ENCODE results near the gene VCP. TPM values are rescaled to one million over a fixed set of nuclear protein-coding genes. Genes with fewer than 3 reads are reported as not detected.

VCP gene
- total RNA-seq, 1 experiment from 2014 or later, result 170 TPM

DNA sequence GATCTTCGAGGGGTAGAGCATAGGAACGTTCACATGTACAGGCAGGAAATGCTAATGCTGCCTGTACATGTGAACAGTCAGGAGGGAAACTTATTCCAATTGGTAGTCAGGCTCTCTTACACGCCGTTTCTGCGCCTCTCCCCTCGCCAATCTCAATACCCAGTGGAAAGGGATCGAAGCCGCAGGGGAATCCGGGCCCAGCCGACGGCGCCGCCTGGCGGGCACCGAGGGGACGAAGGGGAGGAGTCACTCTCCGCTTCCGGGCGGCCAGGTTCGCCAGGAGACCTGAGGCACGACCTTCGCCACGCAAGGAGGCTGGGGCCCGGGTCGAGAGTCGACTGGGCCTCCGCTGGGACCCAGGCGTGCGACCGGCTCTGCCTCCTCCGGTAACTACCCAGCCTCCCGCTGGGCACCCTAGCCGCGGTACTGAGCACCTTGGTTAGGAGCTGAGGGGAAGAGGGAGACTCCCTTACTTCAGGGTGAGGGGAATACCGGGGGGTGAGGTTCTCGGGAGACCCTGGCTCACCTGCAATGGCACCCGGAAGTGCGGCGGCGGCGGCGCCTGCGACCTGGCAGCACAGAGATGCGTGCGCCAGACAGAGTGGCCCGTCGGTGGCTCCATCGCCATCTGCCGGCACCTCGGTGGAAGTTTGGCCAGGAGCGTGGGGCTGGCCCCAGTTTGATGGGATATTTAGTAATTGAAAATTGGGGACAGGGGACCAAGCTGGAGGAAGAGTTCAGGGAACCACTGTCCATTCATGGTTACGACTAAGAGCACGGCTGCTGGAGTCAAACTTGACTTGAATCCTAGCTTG is 23.8 kb upstream of the VCP start, which contains the start of gene PIGO (continued):
- TF ChIP-seq, protein P1, sequence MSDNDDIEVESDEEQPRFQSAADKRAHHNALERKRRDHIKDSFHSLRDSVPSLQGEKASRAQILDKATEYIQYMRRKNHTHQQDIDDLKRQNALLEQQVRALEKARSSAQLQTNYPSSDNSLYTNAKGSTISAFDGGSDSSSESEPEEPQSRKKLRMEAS (IDR thresholded peaks at IDR 0.05), result no peak
- no peak for TF ChIP-seq RAD21 (IDR thresholded peaks at IDR 0.05; ENCODE audit: low read depth)
- peak; percentile 84 for TF ChIP-seq YY1 (IDR thresholded peaks at IDR 0.05; ENCODE audit: extremely low read depth, insufficient replicate concordance, low read depth, low read length)
- TF ChIP-seq EZH2 (IDR thresholded peaks at IDR 0.05), result no peak

DNA sequence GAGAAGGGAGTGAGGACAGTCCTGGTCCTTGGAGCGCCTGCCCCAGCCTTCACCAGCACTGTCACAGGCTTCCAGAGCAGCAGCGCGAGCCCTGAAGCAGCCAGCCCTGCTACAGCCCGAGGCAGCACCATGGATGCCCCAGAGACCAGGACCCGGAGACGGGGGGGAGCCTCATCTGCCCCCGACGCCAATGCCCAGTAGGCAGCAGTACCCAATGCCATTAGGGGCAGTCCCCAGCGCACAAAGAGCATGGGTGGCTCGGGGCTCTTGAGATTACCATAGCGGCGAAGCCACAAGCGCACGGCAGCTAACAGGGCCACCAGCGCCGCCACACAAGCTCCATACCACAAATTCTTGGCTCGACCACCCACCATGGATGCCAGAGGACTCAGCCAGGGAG is 19.1 kb upstream of the VCP start:
- CTCF ChIA-PET, result interaction anchor here (1.0 kb wide), 1 partner anchor 11 kb away, joined by 3 read pairs; the partner anchor contains the start of gene STOML2
- no peak for ATAC-seq
- no peak for TF ChIP-seq SIN3A (IDR thresholded peaks at IDR 0.05; ENCODE audit: low read depth)
- TF ChIP-seq, protein P2, sequence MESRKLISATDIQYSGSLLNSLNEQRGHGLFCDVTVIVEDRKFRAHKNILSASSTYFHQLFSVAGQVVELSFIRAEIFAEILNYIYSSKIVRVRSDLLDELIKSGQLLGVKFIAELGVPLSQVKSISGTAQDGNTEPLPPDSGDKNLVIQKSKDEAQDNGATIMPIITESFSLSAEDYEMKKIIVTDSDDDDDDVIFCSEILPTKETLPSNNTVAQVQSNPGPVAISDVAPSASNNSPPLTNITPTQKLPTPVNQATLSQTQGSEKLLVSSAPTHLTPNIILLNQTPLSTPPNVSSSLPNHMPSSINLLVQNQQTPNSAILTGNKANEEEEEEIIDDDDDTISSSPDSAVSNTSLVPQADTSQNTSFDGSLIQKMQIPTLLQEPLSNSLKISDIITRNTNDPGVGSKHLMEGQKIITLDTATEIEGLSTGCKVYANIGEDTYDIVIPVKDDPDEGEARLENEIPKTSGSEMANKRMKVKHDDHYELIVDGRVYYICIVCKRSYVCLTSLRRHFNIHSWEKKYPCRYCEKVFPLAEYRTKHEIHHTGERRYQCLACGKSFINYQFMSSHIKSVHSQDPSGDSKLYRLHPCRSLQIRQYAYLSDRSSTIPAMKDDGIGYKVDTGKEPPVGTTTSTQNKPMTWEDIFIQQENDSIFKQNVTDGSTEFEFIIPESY (IDR thresholded peaks at IDR 0.05; ENCODE audit: extremely low read depth, insufficient replicate concordance, low read length), result no peak
- no peak for TF ChIP-seq ZFX (IDR thresholded peaks at IDR 0.05)
- no peak for TF ChIP-seq TCF7L2 (IDR thresholded peaks at IDR 0.05; ENCODE audit: borderline replicate concordance, extremely low read depth, insufficient read depth, insufficient read length)
- no peak for TF ChIP-seq RAD21 (IDR thresholded peaks at IDR 0.05; ENCODE audit: low read depth)
- TF ChIP-seq, protein P3, sequence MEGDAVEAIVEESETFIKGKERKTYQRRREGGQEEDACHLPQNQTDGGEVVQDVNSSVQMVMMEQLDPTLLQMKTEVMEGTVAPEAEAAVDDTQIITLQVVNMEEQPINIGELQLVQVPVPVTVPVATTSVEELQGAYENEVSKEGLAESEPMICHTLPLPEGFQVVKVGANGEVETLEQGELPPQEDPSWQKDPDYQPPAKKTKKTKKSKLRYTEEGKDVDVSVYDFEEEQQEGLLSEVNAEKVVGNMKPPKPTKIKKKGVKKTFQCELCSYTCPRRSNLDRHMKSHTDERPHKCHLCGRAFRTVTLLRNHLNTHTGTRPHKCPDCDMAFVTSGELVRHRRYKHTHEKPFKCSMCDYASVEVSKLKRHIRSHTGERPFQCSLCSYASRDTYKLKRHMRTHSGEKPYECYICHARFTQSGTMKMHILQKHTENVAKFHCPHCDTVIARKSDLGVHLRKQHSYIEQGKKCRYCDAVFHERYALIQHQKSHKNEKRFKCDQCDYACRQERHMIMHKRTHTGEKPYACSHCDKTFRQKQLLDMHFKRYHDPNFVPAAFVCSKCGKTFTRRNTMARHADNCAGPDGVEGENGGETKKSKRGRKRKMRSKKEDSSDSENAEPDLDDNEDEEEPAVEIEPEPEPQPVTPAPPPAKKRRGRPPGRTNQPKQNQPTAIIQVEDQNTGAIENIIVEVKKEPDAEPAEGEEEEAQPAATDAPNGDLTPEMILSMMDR (IDR thresholded peaks at IDR 0.05 in 2 of 3, conservative IDR thresholded peaks at IDR 0.05 in 1 of 3; ENCODE audit: borderline replicate concordance in 1 of 3, insufficient read depth in 1 of 3, low read depth in 2 of 3, low read length in 2 of 3), result no peak
- intact Hi-C loops (cut with micrococcal nuclease), result no loop called here
- Histone ChIP-seq H3K9me3 (ENCODE audit: control insufficient read depth in 1 of 2, insufficient read depth in 1 of 2, low read depth in 1 of 2, low read length in 2 of 2) (no peaks in the 10 kb centered on the region), H2AFZ (ENCODE audit: low read depth, low read length, poor library complexity, severe bottlenecking) (no peak overlapping the region), H3K27me3 (ENCODE audit: insufficient read depth, low read length) (no peaks in the 10 kb centered on the region), H3K9me2 (ENCODE audit: insufficient read depth) (no peaks in the 10 kb centered on the region), H3K4me3 (replicated peaks in 1 of 2; ENCODE audit: low read depth in 1 of 2, low read length in 2 of 2) (no peak overlapping the region), H3K79me2 (ENCODE audit: insufficient read depth, low read length) (peaks cover 7% of the 10 kb centered on the region), H3K4me1 (ENCODE audit: control insufficient read depth in 1 of 2, insufficient read depth in 2 of 2, low read length in 2 of 2) (peaks cover 5 to 12% of the 10 kb centered on the region in 2 experiments; a peak in 3 of 4 replicates), H4K20me1 (ENCODE audit: insufficient read depth) (no peaks in the 10 kb centered on the region), H3K27ac (ENCODE audit: low read depth, low read length) (no peak overlapping the region), H3K36me3 (ENCODE audit: control insufficient read depth in 1 of 2, insufficient read depth in 2 of 2, low read length in 2 of 2) (peaks cover 7 to 17% of the 10 kb centered on the region in 2 experiments; a peak in 3 of 4 replicates), H3K4me2 (ENCODE audit: low read length) (no peak overlapping the region), H3K9ac (ENCODE audit: low read length) (no peak overlapping the region)
- POLR2A ChIA-PET, result interaction anchor here (1.3 kb wide), 1 partner anchor 10 kb away, joined by 3 read pairs; no protein-coding TSS in a partner anchor
- RAD21 ChIA-PET (ENCODE audit: low non-redundant PET in 1 of 2, low total read pairs in 2 of 2, uncharacterized antibody in 2 of 2, unreplicated experiment in 2 of 2), result no interaction called here
- DNase-seq (ENCODE audit: low read depth, low spot score), result no peak
- no TSS peak for BruUV-seq (replicated peaks)
